K562 (cell line): Measurements from ENCODE around the gene LRP2BP. TPM values are rescaled to one million over a fixed set of nuclear protein-coding genes. Genes with fewer than 3 reads are reported as not detected.
A peak's percentile ranks its signal among the peaks of the same experiment; 100 is the strongest.

Source experiments
- DPF2 ChIP-seq: fragments of 450-650 bp; IDR thresholded peaks from 2 replicates; pipeline ENCODE4 v1.6.1; 2016
- MEIS2 ChIP-seq: fragments of 450-650 bp; IDR thresholded peaks from 2 replicates; pipeline ENCODE4 v1.6.1; 2014; ENCODE audit warnings: mild to moderate bottlenecking; ENCODE audit not compliant: partially characterized antibody
- NCOR1 ChIP-seq: fragments of 450-650 bp; IDR thresholded peaks from 2 replicates; pipeline ENCODE4 v1.6.1; 2016; ENCODE audit warnings: mild to moderate bottlenecking, moderate library complexity
- NONO ChIP-seq, 2 experiments: fragments of 200-400 bp in 1 of 2; fragments of 450-650 bp in 1 of 2; formaldehyde crosslinking in 1 of 2; IDR thresholded peaks; 2 replicates each; pipeline ENCODE4 v1.6.1; 2017; ENCODE audit warnings: low read depth in 2 of 2, mild to moderate bottlenecking in 2 of 2, moderate library complexity in 2 of 2, low read length in 1 of 2
- TBL1XR1 ChIP-seq, 2 experiments: IDR thresholded peaks; 2 replicates each; pipeline ENCODE4 v1.6.1; 2012; ENCODE audit warnings: improper control_type of control experiment in 2 of 2, low read length in 2 of 2, mild to moderate bottlenecking in 1 of 2
- TEAD4 ChIP-seq, 2 experiments: sonication (generic) in 1 of 2; formaldehyde crosslinking in 1 of 2; IDR thresholded peaks; 2 replicates each; pipeline versions ENCODE4 v1.6.1 to v1.8.0; 2012 to 2022; ENCODE audit warnings: borderline replicate concordance in 1 of 2, inconsistent platforms in 1 of 2, low read length in 1 of 2, mild to moderate bottlenecking in 1 of 2, missing genetic modification reagents in 1 of 2
- ZNF212 ChIP-seq: fragments of 450-650 bp; formaldehyde crosslinking; IDR thresholded peaks from 2 replicates; pipeline ENCODE4 v1.4.0; 2020; ENCODE audit warnings: mild to moderate bottlenecking
- ZNF23 ChIP-seq: fragments of 250-450 bp; sonication (Bioruptor Pico); IDR thresholded peaks from 2 replicates; pipeline ENCODE4 v1.4.0; 2020; ENCODE audit warnings: mild to moderate bottlenecking
- ZNF3 ChIP-seq: fragments of 250-450 bp; sonication (Bioruptor Pico); IDR thresholded peaks from 2 replicates; pipeline ENCODE4 v1.5.0; 2021; ENCODE audit warnings: mild to moderate bottlenecking, moderate library complexity
- ZNF766 ChIP-seq: fragments of 200-800 bp; sonication (Bioruptor generic); conservative IDR thresholded peaks from 2 replicates; pipeline ENCODE4 v1.6.1; 2016; ENCODE audit warnings: missing genetic modification characterization, missing compliant biosample characterization
- ZNF77 ChIP-seq: fragments of 250-450 bp; sonication (Bioruptor Pico); IDR thresholded peaks from 2 replicates; pipeline ENCODE4 v1.5.0; 2020
- polyA plus RNA-seq, 8 experiments: library from polyadenylated mRNA; depleted of rRNA in 4 of 8; stranded (reverse) in 5 of 8; unstranded in 3 of 8; fragments of >200 nt; fragmentation: Nextera tagmentation in 2 of 8; fragmentation: Illumina TruSeq in 1 of 8; extraction: Ambion mirVana in 2 of 8; extraction: Trizol in 1 of 8; gene quantifications; 2 replicates each; pipeline versions ENCODE4 v1.2.1 to v1.2.3, GENCODE V29; 2011 to 2014; ENCODE audit warnings: inconsistent platforms in 1 of 8, missing spikeins in 1 of 8
- total RNA-seq, 7 experiments: library from RNA; depleted of rRNA in 6 of 7; stranded (reverse); fragments of >200 nt in 6 of 7; fragmentation: Illumina TruSeq in 2 of 7; extraction: Trizol in 2 of 7; gene quantifications; 2 replicates each; pipeline versions ENCODE4 v1.2.1 to v1.2.3, GENCODE V29; 2011 to 2021; ENCODE audit warnings: low replicate concordance in 1 of 7
- TF ChIP-seq, protein P1 (sequence below), 2 experiments: fragments of 450-650 bp in 1 of 2; sonication (generic) in 1 of 2; formaldehyde crosslinking in 1 of 2; IDR thresholded peaks; 2 replicates each; pipeline versions ENCODE4 v1.7.1 to v1.9.0; 2016 to 2022; ENCODE audit warnings: inconsistent platforms in 1 of 2, mild to moderate bottlenecking in 1 of 2, missing genetic modification reagents in 1 of 2
- TF ChIP-seq, protein P2 (sequence below): sonication (generic); formaldehyde crosslinking; IDR thresholded peaks from 2 replicates; pipeline ENCODE4 v1.8.0; 2023; ENCODE audit warnings: missing genetic modification reagents, mild to moderate bottlenecking, borderline replicate concordance

Gene LRP2BP
- total and polyA plus RNA-seq, 9 of the 15 experiments (the other 6 are each of a cell fraction or from before 2014, with no cell fraction given) = 0.42 to 2.1 (median 0.62) TPM

DNA sequence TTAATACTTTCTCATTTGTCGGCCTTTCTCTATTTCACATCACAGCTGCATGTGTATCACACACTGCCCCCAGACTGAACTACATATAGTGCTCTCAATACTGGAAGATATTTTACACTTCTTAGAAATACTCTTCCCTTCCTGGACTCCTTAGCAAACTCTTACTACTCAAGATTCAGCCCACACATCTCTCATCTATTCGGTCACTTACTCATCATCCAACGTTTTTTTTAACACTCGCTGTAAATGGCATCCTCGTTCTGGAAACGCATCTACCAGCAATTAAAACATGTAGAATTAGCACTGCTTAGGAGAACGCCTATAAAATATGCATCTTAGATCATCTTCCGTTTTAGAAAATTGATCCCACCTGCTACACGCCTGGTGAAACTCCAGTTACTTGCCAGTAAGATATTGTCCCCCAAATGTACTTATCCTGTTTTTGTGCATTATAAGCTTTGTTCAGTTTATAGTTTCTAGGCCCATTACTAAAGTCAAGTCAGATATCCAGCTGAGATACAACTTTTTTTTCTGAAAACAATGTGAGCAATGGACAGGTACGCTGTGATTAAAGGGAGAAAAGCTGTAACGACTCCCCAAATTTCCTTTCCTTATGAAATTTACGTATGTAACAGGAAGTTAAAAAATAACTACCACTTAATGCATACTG is 1.0 kb downstream of the LRP2BP start (continued):
- TF ChIP-seq, protein P1, sequence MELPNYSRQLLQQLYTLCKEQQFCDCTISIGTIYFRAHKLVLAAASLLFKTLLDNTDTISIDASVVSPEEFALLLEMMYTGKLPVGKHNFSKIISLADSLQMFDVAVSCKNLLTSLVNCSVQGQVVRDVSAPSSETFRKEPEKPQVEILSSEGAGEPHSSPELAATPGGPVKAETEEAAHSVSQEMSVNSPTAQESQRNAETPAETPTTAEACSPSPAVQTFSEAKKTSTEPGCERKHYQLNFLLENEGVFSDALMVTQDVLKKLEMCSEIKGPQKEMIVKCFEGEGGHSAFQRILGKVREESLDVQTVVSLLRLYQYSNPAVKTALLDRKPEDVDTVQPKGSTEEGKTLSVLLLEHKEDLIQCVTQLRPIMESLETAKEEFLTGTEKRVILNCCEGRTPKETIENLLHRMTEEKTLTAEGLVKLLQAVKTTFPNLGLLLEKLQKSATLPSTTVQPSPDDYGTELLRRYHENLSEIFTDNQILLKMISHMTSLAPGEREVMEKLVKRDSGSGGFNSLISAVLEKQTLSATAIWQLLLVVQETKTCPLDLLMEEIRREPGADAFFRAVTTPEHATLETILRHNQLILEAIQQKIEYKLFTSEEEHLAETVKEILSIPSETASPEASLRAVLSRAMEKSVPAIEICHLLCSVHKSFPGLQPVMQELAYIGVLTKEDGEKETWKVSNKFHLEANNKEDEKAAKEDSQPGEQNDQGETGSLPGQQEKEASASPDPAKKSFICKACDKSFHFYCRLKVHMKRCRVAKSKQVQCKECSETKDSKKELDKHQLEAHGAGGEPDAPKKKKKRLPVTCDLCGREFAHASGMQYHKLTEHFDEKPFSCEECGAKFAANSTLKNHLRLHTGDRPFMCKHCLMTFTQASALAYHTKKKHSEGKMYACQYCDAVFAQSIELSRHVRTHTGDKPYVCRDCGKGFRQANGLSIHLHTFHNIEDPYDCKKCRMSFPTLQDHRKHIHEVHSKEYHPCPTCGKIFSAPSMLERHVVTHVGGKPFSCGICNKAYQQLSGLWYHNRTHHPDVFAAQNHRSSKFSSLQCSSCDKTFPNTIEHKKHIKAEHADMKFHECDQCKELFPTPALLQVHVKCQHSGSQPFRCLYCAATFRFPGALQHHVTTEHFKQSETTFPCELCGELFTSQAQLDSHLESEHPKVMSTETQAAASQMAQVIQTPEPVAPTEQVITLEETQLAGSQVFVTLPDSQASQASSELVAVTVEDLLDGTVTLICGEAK (IDR thresholded peaks at IDR 0.05) = no peak
- TF ChIP-seq, protein P1 (CRISPR knock-in tag; IDR thresholded peaks at IDR 0.05) = no peak
- TF ChIP-seq MEIS2 = peak; percentile 24
- TF ChIP-seq TBL1XR1 (IDR thresholded peaks at IDR 0.05; ENCODE audit: low read length in 2 of 2) = no peak
- TF ChIP-seq ZNF23 (CRISPR knock-in tag) = no peak
- TF ChIP-seq ZNF766 = no peak
- TF ChIP-seq NONO (IDR thresholded peaks at IDR 0.05; ENCODE audit: low read depth in 2 of 2, low read length in 1 of 2) = 0 out of 4 replicates have a peak, but pooled peaks of 1 of the 2 experiments have one; percentile 6
- TF ChIP-seq ZNF212 (CRISPR knock-in tag) = no peak
- TF ChIP-seq, protein P2, sequence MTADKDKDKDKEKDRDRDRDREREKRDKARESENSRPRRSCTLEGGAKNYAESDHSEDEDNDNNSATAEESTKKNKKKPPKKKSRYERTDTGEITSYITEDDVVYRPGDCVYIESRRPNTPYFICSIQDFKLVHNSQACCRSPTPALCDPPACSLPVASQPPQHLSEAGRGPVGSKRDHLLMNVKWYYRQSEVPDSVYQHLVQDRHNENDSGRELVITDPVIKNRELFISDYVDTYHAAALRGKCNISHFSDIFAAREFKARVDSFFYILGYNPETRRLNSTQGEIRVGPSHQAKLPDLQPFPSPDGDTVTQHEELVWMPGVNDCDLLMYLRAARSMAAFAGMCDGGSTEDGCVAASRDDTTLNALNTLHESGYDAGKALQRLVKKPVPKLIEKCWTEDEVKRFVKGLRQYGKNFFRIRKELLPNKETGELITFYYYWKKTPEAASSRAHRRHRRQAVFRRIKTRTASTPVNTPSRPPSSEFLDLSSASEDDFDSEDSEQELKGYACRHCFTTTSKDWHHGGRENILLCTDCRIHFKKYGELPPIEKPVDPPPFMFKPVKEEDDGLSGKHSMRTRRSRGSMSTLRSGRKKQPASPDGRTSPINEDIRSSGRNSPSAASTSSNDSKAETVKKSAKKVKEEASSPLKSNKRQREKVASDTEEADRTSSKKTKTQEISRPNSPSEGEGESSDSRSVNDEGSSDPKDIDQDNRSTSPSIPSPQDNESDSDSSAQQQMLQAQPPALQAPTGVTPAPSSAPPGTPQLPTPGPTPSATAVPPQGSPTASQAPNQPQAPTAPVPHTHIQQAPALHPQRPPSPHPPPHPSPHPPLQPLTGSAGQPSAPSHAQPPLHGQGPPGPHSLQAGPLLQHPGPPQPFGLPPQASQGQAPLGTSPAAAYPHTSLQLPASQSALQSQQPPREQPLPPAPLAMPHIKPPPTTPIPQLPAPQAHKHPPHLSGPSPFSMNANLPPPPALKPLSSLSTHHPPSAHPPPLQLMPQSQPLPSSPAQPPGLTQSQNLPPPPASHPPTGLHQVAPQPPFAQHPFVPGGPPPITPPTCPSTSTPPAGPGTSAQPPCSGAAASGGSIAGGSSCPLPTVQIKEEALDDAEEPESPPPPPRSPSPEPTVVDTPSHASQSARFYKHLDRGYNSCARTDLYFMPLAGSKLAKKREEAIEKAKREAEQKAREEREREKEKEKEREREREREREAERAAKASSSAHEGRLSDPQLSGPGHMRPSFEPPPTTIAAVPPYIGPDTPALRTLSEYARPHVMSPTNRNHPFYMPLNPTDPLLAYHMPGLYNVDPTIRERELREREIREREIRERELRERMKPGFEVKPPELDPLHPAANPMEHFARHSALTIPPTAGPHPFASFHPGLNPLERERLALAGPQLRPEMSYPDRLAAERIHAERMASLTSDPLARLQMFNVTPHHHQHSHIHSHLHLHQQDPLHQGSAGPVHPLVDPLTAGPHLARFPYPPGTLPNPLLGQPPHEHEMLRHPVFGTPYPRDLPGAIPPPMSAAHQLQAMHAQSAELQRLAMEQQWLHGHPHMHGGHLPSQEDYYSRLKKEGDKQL (CRISPR knock-in tag) = no peak
- TF ChIP-seq NCOR1 = no peak
- no peak for TF ChIP-seq DPF2
- TF ChIP-seq TEAD4 (IDR thresholded peaks at IDR 0.05; ENCODE audit: low read length) = 0 out of 2 replicates have a peak, but pooled peaks have one; percentile 10
- TF ChIP-seq TEAD4 (CRISPR knock-in tag; IDR thresholded peaks at IDR 0.05; ENCODE audit: borderline replicate concordance) = no peak
- TF ChIP-seq ZNF3 (CRISPR knock-in tag) = 0 out of 2 replicates have a peak, but pooled peaks have one; percentile 38
- TF ChIP-seq ZNF77 (CRISPR knock-in tag) = no peak
